Hippocampal formation (tissue), 2 donors: Measurements from ENCODE around the gene HEBP2.
"Not testable (repeated sequence)": the region's sequence is repeated elsewhere in the genome, so short reads cannot be mapped to it uniquely, and the experiment has no call there.

Source experiments
- DNase-seq, 2 donors: peaks; one replicate each; lab custom pipeline; 2025; lab: John Stamatoyannopoulos, UW

HEBP2 gene

GRCh38 chr6:138403801-138404665 is at the start of gene HEBP2:
HEBP2 (plus strand) TSS chr6:138404223; CDS start chr6:138404496, 273 bp downstream.
- DNase-seq: peak; percentile 14 to 72

GRCh38 chr6:138357928-138358327 is 46.1 kb upstream of the HEBP2 start:
- no peak for DNase-seq

GRCh38 chr6:138368684-138369083 is 35.3 kb upstream of the HEBP2 start:
- DNase-seq: not testable (repeated sequence)

DNA sequence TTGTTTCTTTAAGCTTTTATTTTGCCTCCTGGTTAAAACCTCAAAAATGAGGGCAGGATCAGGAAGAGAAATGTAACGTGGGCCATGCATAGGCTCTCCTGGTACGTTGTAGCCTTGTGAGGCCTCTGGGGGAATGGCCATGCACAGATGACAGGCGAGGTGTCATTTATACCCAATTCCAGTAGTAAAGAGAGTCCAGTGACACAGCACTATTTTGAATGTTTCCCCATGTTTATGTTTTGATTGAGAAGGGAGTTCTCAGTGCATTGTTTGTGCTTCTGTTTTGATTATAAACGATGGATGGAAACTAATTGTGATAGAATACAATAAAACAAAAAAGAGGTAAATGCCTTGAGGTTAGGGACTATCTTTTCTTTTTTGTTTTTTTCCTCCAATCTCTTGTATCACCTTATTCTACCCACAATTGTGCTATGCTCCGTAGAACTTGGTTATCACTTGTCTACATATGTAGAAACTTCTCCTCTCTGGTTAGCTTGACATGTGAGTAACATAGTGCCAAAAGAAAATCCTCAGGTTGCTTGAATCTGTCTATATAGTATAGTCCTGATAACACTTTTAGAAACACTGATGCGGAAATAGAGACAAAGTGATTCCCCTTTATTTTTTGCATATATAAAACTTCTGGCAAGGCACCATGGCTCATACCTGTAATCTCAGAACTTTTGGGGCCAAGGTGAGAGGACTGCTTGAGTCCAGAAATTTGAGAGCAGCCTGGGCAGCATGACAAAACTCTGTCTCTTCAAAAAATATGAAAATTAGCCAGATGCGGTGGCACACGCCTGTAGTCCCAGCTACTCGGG is 33.2 kb upstream of the HEBP2 start:
- no peak for DNase-seq

GRCh38 chr6:138371452-138371711 is 32.6 kb upstream of the HEBP2 start:
- DNase-seq: no peak

DNA sequence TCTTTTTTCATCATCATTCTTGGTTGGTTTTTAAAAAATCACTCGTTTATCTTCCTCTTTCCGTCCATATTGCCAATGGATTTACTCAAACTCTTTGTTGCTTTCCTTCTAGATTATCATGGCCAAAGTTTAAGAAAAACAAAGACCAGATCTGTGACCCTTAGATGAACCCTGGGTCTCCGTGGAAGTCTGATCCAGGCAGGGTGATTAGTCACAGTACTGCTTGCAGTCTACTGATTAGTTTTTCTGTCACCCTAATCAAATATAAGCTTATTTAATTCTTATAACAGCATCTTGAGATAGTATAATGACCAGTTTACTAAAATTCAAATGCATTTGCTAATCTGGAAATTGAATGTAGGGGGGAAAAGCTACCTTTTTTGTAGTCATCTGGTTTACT is 32.3 kb upstream of the HEBP2 start:
- DNase-seq: no peak

- DNase-seq: no peak
These were observed 31.1 kb upstream of the HEBP2 start for GRCh38 chr6:138372711-138373463.

DNA sequence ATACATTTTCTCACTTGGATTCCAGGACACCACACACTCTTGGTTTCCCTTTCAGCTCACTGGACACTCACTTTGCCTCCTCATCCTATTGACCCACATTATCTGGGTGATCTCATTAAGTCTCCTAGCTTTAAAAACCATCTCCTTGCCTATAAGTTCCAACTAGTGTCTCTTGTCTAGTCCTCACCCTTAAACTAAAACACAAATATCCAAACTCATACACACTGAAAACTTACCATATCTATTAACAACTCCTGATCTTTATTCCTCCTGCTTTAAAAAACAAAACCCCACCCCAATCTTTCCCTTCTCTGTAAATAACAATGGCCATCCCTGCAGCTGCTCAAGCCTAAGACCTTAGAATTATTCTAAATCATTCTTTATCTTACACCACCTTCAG is 29.8 kb upstream of the HEBP2 start:
- DNase-seq: no peak

DNA sequence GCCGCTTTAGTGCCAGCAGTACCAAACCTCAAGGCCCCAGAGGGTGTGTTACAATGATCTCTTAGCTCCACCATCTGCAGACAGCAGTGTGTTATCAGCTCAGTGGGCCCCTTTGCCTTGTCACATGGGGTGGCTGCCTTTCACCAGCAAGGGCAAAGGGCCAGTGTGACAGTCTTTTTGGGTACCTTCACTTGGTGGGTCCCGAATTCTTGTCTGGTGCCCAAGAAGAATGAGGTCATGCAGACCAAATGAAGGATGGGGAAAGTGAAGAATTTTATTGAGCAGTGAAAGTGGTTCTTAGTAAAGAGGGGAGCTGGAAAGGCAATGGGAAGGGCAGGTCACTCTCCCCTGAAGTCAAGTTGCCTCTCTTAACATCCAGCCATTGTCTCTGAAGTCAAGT is 29.2 kb upstream of the HEBP2 start:
- DNase-seq: no peak

DNA sequence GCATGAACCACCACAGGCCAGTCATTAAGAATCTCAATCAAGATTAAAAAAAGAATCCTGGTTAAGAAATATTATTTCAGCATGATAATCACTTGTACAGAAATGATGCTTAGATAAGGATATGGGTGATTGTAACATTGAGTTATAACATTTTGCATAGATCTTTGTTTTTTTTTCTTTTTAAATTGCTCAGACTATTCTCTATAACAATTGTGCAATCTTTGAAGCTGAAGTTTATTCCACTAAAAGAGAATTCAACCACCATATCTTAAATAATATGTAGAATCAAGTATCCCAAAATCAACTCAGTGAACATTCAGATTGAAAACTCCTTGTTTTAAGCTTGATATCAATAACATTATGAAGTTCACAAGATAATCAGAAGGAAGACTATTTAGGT is 27.0 kb upstream of the HEBP2 start:
- DNase-seq: no peak

DNA sequence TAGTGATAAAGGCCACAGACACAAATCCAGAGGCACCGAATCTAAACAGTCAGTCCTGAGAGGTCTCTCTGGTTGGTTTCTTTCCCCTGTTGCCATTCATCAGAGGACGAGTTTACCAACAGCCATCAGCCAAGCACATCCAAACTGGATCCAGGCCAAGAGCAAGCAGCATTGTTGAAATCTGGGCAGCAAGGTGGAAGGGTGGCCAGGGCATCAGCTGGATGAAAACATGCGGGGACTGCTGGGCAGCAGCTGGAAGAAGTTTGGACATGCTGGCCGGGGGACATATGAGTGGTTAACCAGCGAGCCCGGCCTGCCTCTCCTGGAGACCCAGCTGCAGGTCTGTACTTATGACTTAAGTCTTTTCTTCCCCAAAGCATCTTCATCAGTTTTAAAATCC is 26.2 kb upstream of the HEBP2 start, which contains the start of gene SMIM28:
Gene SMIM28, plus strand, starts transcription at position 62 of the 400 bp plus-strand sequence. Its CDS starts 168 bp downstream, at position 230.
- DNase-seq: no peak

DNA sequence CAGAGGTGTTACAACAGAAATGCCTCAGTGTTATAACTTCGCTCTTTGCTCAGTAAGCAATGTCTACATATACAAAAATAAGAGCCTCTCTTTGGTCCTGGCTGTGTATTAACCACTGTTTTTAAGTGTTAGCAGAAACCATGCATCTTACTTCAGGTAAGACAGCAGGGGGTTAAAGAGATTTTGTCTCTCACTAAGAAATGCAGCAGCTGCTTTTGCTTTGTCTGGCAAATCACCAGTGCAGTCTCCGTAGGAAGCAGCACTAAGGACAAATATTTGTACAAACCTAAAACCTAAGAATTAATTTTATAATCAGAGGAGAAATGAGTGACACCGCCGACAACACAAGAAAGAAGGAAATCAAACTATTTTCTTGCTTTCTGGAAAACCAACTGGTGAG is 25.6 kb upstream of the HEBP2 start:
- no peak for DNase-seq

DNA sequence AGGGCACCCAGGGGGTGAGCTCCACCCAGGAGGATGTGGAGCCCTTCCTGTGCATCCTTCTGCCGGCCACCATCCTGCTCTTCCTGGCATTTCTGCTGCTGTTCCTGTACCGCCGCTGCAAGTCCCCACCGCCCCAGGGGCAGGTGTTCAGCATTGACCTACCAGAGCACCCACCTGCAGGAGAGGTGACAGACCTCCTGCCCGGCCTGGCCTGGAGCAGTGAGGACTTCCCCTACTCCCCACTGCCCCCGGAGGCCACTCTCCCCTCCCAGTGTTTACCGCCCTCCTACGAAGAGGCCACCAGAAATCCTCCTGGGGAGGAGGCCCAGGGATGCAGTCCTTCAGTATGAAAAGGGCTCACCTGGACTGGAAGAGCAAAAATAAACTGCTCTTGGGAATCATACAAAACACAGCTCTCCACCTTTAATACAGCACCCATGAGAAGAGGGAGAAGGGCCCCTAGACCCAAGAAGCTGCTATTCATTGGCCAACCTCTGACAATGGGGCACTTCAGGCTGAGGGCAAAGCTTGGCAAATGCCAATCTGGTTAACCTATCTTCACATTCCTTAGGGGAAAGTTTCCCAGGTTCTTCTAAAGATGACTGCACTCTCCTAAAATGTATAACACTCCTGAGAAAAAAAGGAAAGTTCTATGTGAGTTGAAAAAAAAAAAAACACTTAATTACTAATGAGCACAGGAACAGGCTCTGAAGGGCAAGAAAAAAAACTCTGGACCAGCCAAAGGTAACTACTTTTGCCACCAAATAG is 21.3 kb upstream of the HEBP2 start:
- DNase-seq: no peak

- no peak for DNase-seq
These were observed 20.2 kb upstream of the HEBP2 start for GRCh38 chr6:138383776-138384175.

DNA sequence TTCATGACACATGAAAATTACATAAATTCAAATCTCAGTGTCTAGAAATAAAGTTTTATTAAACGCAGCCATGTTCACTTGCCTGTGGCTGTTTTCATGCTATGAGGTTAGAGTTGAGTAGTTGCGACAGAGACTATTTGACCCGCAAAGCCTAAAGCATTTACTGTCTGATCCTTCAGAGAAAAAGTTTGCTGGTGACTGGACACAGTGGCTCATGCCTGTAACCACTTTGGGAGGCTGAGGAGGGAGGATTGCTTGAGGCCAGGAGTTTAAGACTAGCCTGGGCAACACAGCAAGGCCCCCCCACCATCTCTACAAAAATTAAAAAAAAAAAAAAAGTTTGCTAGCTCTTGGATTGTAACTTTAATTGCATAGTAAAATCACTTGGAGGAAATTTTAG is 17.1 kb upstream of the HEBP2 start:
- DNase-seq: no peak

GRCh38 chr6:138387577-138388368 is 16.2 kb upstream of the HEBP2 start:
- DNase-seq: no peak

GRCh38 chr6:138389551-138389950 is 14.5 kb upstream of the HEBP2 start:
- no peak for DNase-seq

- DNase-seq: no peak
These were observed 9.9 kb upstream of the HEBP2 start for GRCh38 chr6:138393871-138394783.

DNA sequence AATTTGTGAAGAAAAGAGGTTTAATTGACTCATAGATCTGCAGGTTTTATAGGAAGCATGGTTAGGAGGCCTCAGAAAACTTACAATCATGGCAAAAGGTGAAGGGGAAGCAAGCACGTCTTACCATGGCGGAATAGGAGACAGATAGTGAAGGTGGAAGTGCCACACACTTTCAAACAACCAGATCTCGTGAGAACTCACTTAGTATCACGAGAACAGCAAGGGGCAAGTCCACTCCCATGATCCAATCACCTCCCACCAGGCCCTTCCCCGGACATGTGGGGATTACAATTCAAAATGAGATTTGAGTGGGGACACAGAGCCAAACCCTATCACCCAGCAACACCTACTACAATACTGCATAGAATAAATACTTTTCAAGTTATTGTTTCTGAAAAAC is 7.3 kb upstream of the HEBP2 start:
- DNase-seq: no peak
